ENCODE measurements around the gene ARHGAP24. TPM values are rescaled to one million over a fixed set of nuclear protein-coding genes. Genes with fewer than 3 reads are reported as not detected.

The ARHGAP24 gene
- total RNA-seq, 2 experiments from 2014 or later = 0.30 to 0.53 TPM

GRCh38 chr4:85776096-85776495, 301.1 kb downstream of the ARHGAP24 start:
- no peaks in the 10 kb centered on the region for H3K36me3 ChIP-seq (ENCODE audit: insufficient read depth, low read length)
- DNase-seq = no peak
- Mint-ChIP-seq H3K4me1 (ENCODE audit: low read depth) (no peaks in the 10 kb centered on the region), H3K9me3 (no peaks in the 10 kb centered on the region), H3K4me3 (no peak overlapping the region), H3K36me3 (ENCODE audit: low read depth) (no peaks in the 10 kb centered on the region), H3K27me3 (no peaks in the 10 kb centered on the region), H3K27ac (no peak overlapping the region)
- TF ChIP-seq, protein P1, sequence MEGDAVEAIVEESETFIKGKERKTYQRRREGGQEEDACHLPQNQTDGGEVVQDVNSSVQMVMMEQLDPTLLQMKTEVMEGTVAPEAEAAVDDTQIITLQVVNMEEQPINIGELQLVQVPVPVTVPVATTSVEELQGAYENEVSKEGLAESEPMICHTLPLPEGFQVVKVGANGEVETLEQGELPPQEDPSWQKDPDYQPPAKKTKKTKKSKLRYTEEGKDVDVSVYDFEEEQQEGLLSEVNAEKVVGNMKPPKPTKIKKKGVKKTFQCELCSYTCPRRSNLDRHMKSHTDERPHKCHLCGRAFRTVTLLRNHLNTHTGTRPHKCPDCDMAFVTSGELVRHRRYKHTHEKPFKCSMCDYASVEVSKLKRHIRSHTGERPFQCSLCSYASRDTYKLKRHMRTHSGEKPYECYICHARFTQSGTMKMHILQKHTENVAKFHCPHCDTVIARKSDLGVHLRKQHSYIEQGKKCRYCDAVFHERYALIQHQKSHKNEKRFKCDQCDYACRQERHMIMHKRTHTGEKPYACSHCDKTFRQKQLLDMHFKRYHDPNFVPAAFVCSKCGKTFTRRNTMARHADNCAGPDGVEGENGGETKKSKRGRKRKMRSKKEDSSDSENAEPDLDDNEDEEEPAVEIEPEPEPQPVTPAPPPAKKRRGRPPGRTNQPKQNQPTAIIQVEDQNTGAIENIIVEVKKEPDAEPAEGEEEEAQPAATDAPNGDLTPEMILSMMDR (IDR thresholded peaks at IDR 0.05) = no peak
- H3K9me3 ChIP-seq (ENCODE audit: control insufficient read depth in 1 of 2, insufficient read depth in 1 of 2, low read length in 2 of 2) = no peaks in the 10 kb centered on the region
- POLR2A ChIA-PET = no interaction called here
- no peaks in the 10 kb centered on the region for H3K27me3 ChIP-seq (ENCODE audit: control insufficient read depth in 1 of 2, insufficient read depth in 2 of 2, low read length in 2 of 2)
- CTCF ChIA-PET = no interaction called here
- H3K27ac ChIP-seq (ENCODE audit: low read depth in 1 of 2, low read length in 2 of 2) = no peak overlapping the region
- H3K4me1 ChIP-seq (ENCODE audit: insufficient read depth, low read length) = no peaks in the 10 kb centered on the region
- no peak overlapping the region for H3K4me3 ChIP-seq (ENCODE audit: low read length)
- intact Hi-C loops (cut with DNase I, micrococcal nuclease) = no loop called here
- ATAC-seq (ENCODE audit: poor library complexity) = no peak

DNA sequence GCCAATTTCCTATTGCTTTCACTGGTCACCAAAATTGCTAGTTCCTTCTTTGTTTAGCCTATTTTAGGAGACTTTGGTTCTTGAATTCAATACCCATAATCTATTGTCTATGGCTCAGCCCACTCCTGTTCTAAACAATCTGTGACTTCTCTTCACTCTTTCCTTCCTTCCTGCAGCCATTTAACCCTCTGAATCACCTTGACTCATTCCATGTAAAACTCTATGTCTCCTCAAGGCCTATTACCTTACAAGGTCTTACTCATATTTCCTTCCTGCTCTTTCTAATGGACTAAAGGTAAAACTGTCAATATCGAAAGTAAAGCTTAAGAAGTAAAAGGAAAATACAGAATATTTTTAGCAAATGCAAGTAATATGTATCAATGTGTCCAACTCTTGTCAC, 301.6 kb downstream of the ARHGAP24 start:
- no peaks in the 10 kb centered on the region for H3K27me3 ChIP-seq (ENCODE audit: control insufficient read depth in 1 of 2, insufficient read depth in 2 of 2, low read length in 2 of 2)
- Mint-ChIP-seq H3K27ac (no peak overlapping the region), H3K4me3 (no peak overlapping the region), H3K4me1 (ENCODE audit: low read depth) (no peaks in the 10 kb centered on the region), H3K9me3 (no peaks in the 10 kb centered on the region), H3K27me3 (no peaks in the 10 kb centered on the region), H3K36me3 (ENCODE audit: low read depth) (no peaks in the 10 kb centered on the region)
- TF ChIP-seq, protein P1 (IDR thresholded peaks at IDR 0.05) = no peak
- no peaks in the 10 kb centered on the region for H3K36me3 ChIP-seq (ENCODE audit: insufficient read depth, low read length)
- H3K4me1 ChIP-seq (ENCODE audit: insufficient read depth, low read length) = no peaks in the 10 kb centered on the region
- ChIA-PET POLR2A (no interaction called here), CTCF (no interaction called here)
- ATAC-seq (ENCODE audit: poor library complexity) (no peak), DNase-seq (no peak)
- H3K4me3 ChIP-seq (ENCODE audit: low read length) = no peak overlapping the region
- H3K27ac ChIP-seq (ENCODE audit: low read depth in 1 of 2, low read length in 2 of 2) = no peak overlapping the region
- intact Hi-C loops (cut with DNase I, micrococcal nuclease) = no loop called here
- H3K9me3 ChIP-seq (ENCODE audit: control insufficient read depth in 1 of 2, insufficient read depth in 1 of 2, low read length in 2 of 2) = no peaks in the 10 kb centered on the region

GRCh38 chr4:85777908-85778631, 303.1 kb downstream of the ARHGAP24 start:
- no peaks in the 10 kb centered on the region for H3K4me1 ChIP-seq (ENCODE audit: insufficient read depth, low read length)
- H3K27me3 ChIP-seq (ENCODE audit: control insufficient read depth in 1 of 2, insufficient read depth in 2 of 2, low read length in 2 of 2) = no peaks in the 10 kb centered on the region
- Mint-ChIP-seq H3K4me3 (no peak overlapping the region), H3K4me1 (ENCODE audit: low read depth) (no peaks in the 10 kb centered on the region), H3K27me3 (no peaks in the 10 kb centered on the region), H3K36me3 (ENCODE audit: low read depth) (no peaks in the 10 kb centered on the region), H3K9me3 (no peaks in the 10 kb centered on the region), H3K27ac (no peak overlapping the region)
- ChIA-PET CTCF (no interaction called here), POLR2A (no interaction called here)
- no peaks in the 10 kb centered on the region for H3K36me3 ChIP-seq (ENCODE audit: insufficient read depth, low read length)
- no peak overlapping the region for H3K27ac ChIP-seq (ENCODE audit: low read depth in 1 of 2, low read length in 2 of 2)
- DNase-seq (no peak), ATAC-seq (ENCODE audit: poor library complexity) (no peak)
- TF ChIP-seq, protein P1 (IDR thresholded peaks at IDR 0.05) = no peak
- intact Hi-C loops (cut with DNase I, micrococcal nuclease) = no loop called here
- no peaks in the 10 kb centered on the region for H3K9me3 ChIP-seq (ENCODE audit: control insufficient read depth in 1 of 2, insufficient read depth in 1 of 2, low read length in 2 of 2)
- no peak overlapping the region for H3K4me3 ChIP-seq (ENCODE audit: low read length)

Data from CD4-positive, alpha-beta T cell (primary cell).